Testis (tissue), 2 donors: ENCODE results near the gene KIF17.

ENCODE experiments used
- CTCF ChIP-seq, 3 experiments: fragments of 450-650 bp in 2 of 3; fragments of 200-600 bp in 1 of 3; sonication (generic) in 1 of 3; IDR thresholded peaks; one replicate each; pipeline ENCODE4 v1.5.1; 2016 to 2019; ENCODE audit warnings: antibody characterized with exemption in 3 of 3, mild to moderate bottlenecking in 2 of 3, moderate library complexity in 1 of 3
- POLR2A ChIP-seq: fragments of 450-650 bp; IDR thresholded peaks from one replicate; pipeline ENCODE4 v1.6.1; 2017; ENCODE audit warnings: antibody characterized with exemption, mild to moderate bottlenecking, moderate library complexity

DNA sequence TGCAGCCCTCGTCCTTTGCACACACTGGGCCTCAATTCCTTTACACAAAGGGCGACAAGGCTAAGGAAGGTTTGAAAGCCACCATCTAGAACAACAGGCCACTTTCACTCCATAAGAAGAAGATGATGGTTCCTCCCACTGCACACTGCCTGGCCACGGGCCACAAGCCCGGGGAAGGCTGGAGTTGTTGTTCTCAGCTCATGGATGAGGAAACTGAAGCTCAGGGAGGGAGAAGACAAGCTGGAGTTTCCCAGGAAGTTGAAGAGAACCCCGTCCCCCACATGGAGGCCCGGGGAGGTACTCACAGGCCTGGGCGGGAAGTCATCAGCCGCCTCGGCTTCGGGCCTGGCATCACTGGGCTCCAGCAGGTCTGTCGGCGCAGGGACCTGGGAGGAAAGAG lies 32.1 kb downstream of the KIF17 start:
- TF ChIP-seq CTCF (IDR thresholded peaks at IDR 0.05) (no peak), POLR2A (no peak)
